ENCODE data around the gene AP3S2.

The AP3S2 gene

DNA sequence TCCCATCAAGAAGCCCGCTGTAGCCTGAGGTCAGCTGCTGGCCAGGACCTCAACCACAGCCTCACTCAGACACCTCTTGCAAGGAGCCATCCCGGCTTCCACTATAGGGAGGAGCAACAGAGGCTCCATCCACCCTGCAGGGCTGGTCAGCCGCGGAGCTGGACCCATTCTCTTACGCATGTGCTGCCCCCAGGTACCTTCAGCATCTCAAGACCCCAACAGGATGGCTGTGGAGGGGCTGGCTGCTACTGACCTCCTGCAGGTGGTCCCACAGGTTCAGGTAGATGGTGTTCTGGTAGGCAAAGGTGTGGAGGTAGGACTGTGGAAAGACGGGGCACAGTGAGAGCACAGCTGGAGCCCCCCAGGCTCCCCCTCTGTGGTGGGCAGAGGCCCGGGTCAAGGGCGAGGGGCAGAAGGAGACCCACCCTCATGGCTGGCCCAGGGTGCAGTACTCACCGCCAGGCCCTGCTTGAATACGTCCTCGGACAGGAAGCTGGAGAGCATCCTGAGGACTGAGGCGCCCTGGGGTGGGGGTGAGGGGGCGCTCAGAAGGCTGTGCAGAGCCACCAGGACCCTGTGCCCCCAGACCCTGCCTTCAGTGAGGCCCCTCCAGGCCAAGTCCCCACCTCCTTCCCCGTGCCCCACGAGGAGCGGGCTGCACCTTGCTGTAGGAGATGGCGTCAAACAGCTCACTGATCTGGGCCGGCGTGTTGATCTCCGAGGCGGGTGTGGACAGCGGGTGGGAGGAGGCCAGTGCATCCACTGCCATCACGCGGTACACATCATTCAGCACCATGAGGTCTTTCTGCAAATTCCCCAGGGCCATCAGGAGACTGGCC is 90.6 kb downstream of the AP3S2 start:
- Histone ChIP-seq H4K20me1 (ENCODE audit: low read depth, low read length) (no peaks in the 10 kb centered on the region), H3K9me3 (ENCODE audit: insufficient read depth, low read length) (no peaks in the 10 kb centered on the region), H3K27ac (ENCODE audit: low read depth, low read length) (no peak overlapping the region), H3K27me3 (ENCODE audit: low read length) (no peaks in the 10 kb centered on the region), H3K4me2 (ENCODE audit: low read depth, low read length, poor library complexity, severe bottlenecking) (no peak overlapping the region), H3K36me3 (ENCODE audit: low read length) (no peaks in the 10 kb centered on the region), H3F3A (ENCODE audit: insufficient read depth) (no peaks in the 10 kb centered on the region), H2AFZ (ENCODE audit: low read depth, low read length, severe bottlenecking) (no peak overlapping the region), H3K9ac (ENCODE audit: low read length) (no peak overlapping the region), H3K4me3 (ENCODE audit: insufficient read depth, low read length, poor library complexity, severe bottlenecking) (no peak overlapping the region), H3K79me2 (ENCODE audit: insufficient read depth, low read length) (no peaks in the 10 kb centered on the region), H3K9me2 (replicated peaks; ENCODE audit: insufficient read depth, low read length) (no peaks in the 10 kb centered on the region)
- no peak for TF ChIP-seq CTCF (IDR thresholded peaks at IDR 0.05; ENCODE audit: insufficient read depth, low read length, poor library complexity, severe bottlenecking)
- TF ChIP-seq EZH2phosphoT487 (conservative IDR thresholded peaks at IDR 0.05; ENCODE audit: low read length) = no peak

DNA sequence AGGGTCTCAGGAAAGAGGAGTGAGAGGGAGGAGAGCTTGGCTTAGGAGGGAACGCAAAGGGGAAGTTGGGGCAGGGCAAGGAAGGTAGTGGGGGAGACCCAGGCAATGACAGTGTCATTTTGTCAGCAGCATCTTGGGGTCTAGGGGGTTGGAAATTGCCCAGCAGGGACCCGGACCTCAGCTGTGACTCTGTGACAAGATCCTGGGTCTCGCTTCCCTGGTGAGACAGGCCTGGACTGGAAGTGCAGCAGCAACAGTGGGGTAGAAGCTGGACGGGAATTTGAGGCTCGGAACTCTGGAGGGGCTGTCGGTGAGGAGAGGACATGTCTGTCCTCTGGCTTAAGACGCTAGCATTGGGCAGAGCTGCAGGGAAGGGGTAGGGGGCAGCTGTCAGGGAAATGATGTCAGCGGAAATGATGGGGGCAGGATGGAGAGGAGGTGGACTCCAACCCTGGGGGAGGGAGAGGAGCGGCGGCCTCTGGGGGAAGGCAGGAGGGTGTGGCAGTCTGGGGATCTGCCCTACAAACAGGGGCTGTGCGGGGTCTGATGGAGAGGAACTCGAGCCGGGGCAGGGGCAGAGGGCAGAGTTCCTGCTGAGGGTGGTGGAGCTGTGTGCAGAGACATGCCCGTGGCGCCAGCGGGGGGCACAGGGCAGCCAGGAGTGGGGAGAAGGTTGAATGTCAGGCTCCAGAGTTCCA is 91.4 kb downstream of the AP3S2 start:
- Histone ChIP-seq H3K4me3 (ENCODE audit: insufficient read depth, low read length, poor library complexity, severe bottlenecking) (no peak overlapping the region), H2AFZ (ENCODE audit: low read depth, low read length, severe bottlenecking) (no peak overlapping the region), H3K9ac (ENCODE audit: low read length) (no peak overlapping the region), H3K27ac (ENCODE audit: low read depth, low read length) (no peak overlapping the region), H3K36me3 (ENCODE audit: low read length) (no peaks in the 10 kb centered on the region), H3F3A (ENCODE audit: insufficient read depth) (no peaks in the 10 kb centered on the region), H3K27me3 (ENCODE audit: low read length) (no peaks in the 10 kb centered on the region), H3K9me2 (replicated peaks; ENCODE audit: insufficient read depth, low read length) (no peaks in the 10 kb centered on the region), H3K79me2 (ENCODE audit: insufficient read depth, low read length) (no peaks in the 10 kb centered on the region), H4K20me1 (ENCODE audit: low read depth, low read length) (no peaks in the 10 kb centered on the region), H3K9me3 (ENCODE audit: insufficient read depth, low read length) (no peaks in the 10 kb centered on the region), H3K4me2 (ENCODE audit: low read depth, low read length, poor library complexity, severe bottlenecking) (no peak overlapping the region)
- TF ChIP-seq EZH2phosphoT487 (conservative IDR thresholded peaks at IDR 0.05; ENCODE audit: low read length) = no peak
- TF ChIP-seq CTCF (IDR thresholded peaks at IDR 0.05; ENCODE audit: insufficient read depth, low read length, poor library complexity, severe bottlenecking) = no peak

GRCh38 chr15:89801471-89802195 is 92.2 kb downstream of the AP3S2 start:
- Histone ChIP-seq H4K20me1 (ENCODE audit: low read depth, low read length) (no peaks in the 10 kb centered on the region), H3K36me3 (ENCODE audit: low read length) (no peaks in the 10 kb centered on the region), H3K9me2 (replicated peaks; ENCODE audit: insufficient read depth, low read length) (no peaks in the 10 kb centered on the region), H3K4me3 (ENCODE audit: insufficient read depth, low read length, poor library complexity, severe bottlenecking) (no peak overlapping the region), H2AFZ (ENCODE audit: low read depth, low read length, severe bottlenecking) (no peak overlapping the region), H3K9me3 (ENCODE audit: insufficient read depth, low read length) (no peaks in the 10 kb centered on the region), H3K27ac (ENCODE audit: low read depth, low read length) (no peak overlapping the region), H3K79me2 (ENCODE audit: insufficient read depth, low read length) (no peaks in the 10 kb centered on the region), H3K9ac (ENCODE audit: low read length) (no peak overlapping the region), H3K4me2 (ENCODE audit: low read depth, low read length, poor library complexity, severe bottlenecking) (no peak overlapping the region), H3F3A (ENCODE audit: insufficient read depth) (no peaks in the 10 kb centered on the region), H3K27me3 (ENCODE audit: low read length) (no peaks in the 10 kb centered on the region)
- TF ChIP-seq EZH2phosphoT487 (conservative IDR thresholded peaks at IDR 0.05; ENCODE audit: low read length) = no peak
- TF ChIP-seq CTCF (IDR thresholded peaks at IDR 0.05; ENCODE audit: insufficient read depth, low read length, poor library complexity, severe bottlenecking) = no peak
